NOMO-1 treated with DMSO at 0.1 percent for 48 hours (cell line): ENCODE measurements around the gene ERC1.

Experiments
- DNase-seq: peaks from one replicate; lab custom pipeline; 2025; ENCODE audit not compliant: unreplicated experiment; lab: John Stamatoyannopoulos, UW

The ERC1 gene

DNA sequence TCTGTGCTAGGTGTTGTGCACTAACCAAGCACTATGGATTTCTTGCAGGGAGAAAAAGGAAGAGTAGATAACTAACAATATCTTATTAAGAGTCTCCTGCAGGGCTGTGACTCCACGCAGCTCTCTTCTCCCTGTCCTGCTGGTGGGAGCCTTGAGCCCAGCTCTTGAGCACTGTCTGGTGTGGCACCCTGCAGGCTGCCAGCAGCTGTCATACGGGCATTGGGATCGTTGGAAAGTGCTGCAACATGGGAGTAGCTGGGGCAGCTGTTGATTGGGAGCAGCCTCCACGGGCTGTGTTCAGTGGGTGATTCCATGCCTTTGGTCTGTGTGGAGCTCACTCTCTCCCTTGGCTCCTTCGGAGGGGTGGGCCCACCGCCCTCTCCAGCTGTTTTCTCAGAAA lies 478.0 kb downstream of the ERC1 start:
- DNase-seq = no peak

- DNase-seq = no peak
Measured at GRCh38 chr12:1470051-1470450, 479.0 kb downstream of the ERC1 start.

DNA sequence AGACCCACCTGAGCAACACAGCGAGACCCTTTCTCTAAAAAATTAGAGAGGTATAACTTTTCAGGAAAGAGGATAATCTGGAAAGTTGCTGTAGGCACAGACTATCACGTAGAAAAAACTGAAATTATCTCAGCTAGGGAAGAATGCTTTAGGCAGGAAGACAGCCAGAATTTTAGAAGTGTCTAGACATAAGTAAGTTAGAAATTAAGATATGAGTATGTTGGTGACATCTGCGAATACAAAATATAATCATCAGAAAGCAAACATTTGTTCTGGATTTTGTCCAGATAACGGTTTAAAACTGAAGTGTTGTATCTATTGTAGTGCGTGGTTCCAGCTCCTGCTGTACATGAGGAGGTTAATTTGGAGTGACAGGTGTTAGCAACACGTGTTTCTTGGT lies 480.2 kb downstream of the ERC1 start:
- DNase-seq = no peak

- peak; percentile 77 for DNase-seq
Measured at GRCh38 chr12:1473418-1473817, 482.4 kb downstream of the ERC1 start.

DNA sequence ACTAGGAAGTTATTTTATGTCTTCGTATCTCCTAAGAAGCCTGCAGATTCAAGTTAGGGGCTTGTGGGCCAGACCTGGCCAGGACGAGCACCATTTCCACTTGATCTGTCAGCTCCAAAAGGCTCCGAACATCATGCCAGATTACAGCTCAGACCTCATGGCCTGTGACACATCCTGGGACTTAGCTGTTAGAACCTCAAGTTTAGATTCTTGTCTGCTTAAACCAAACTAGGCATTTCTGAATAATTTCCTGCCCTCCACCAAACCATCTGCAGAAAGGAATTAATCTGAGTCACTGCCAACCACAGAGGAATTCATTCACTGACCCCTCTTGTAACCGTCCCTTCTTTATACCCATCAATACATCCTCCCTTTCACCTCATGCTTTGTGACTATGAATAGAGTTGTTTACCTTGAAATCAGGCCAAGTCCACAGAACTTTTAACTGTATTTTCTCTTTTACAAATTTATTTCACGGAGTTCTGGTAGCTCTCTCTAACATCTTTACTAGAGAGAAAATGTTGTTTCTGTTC lies 483.1 kb downstream of the ERC1 start:
- DNase-seq = peak; percentile 51

DNA sequence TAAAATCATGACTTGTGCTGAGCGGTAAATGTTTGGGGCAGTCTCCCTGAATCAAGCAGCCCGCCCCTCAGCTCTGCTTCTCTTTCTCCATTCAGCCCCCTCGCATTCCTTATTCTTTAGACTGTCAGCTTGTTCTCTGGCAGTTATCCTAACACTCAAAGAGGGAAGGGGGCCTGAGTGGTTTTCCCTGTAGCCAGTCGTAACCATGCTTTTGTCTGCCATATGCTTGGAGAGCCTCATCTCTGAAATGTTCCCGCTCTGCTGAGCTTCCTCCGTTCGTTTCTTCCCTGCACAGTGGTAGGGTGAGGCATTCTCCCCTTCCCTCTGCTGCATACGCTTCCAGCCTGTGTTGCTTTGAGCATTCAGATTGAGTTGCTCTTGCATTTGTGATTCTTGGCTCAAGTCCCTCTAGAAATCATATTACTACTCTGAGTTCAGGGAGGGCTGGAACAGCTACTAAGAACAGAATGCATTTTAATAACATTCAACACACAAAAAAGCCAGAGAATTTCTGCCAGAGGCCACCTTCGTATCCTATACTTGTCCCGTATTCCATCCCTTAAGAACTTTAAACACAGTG lies 483.6 kb downstream of the ERC1 start:
- no peak for DNase-seq

- no peak for DNase-seq
Measured at GRCh38 chr12:1479645-1480044, 488.6 kb downstream of the ERC1 start.

DNA sequence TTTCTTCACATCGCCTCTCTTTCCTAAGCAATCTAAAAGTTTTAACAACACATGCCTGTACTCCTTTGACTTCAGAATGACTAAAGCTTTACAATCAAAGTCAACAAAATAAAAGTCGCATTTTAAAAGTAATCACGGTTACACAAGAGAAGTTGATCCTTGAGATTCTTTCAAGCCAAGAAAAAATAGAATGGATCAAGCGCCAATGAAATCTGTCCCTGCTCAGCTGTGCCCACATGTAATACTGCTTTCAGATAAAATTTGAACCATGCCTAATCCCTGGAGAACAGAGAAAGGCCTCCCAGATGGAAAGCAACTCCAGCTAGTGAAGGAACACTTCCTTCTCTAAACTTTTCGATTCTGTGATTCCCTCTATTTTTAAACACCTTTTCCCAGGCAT lies 490.3 kb downstream of the ERC1 start:
- DNase-seq = no peak

DNA sequence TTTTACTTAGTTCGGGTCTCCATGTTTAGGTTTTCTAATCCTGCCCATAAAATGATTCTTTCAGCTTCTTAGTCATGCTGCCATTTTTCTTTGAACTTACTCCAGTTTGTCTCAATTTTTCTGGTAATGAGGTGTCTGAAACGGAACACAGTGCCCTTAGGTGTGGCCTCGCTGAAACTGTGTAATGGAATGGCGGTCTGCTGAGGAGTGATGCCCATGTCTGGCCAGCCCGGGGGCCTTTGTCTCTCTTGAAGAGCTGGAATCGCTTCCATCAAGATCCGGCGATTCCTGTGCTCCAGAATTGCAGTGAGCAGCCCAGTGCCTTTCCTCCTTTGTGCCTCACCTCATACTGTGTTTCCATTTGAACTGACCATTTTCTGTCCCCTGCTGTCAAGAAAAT lies 490.9 kb downstream of the ERC1 start:
- DNase-seq = no peak

DNA sequence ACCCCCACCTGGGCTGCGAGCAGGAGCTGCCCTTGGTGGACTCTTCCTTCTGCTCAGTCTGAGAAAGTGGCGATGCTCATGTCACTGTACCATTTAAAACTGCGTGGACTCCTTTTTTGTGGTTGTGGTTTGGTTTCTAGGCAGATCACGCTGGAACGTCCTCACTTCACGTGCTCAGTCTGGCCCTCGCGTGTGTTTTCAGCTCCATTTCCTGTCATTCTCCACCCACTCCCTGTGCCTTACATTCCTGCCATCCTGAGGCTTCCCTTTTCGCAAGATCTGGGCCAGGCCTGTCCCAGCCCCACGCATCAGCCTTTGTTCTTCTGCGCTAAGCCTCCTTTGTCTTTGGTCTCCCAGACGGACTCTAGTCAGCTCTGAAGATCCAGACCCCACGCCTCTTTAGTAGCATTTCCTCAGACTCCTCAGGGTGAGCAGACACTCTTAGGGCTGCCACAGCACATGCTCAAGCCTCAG lies 497.9 kb downstream of the ERC1 start:
- DNase-seq = no peak

DNA sequence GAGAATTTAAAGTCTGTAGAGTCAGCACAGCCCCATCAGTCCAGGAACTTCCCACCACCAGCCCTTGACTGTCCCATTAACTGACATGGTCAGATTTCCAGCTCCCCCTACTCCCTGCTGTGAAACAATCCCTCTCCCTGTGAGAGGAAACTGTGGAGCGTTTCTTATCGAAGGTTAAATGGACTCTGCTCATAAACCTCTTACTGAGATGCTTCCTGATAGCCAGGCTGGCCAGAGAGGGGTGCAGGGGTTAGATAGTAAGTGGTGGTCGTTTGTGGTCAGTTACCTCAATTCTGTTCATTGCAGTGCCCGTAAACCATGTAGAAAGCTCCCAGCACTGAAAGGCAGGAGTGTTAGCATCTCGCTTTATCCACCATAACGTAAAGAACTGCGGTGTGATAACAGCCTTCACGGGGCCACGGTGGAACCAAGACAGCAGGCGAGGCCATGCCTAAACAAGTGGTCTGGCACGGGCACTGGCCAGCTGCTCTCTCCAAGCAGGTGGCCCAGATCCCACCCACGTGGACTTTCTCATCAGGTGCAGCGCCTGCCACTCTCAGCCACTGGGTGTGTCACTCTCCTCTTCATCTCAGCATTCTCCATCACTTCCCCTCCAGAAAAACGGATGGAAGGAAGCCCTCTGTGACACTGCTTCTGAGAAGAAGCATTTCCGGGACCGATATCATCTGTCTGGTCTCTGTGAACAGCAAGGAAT lies 501.1 kb downstream of the ERC1 start:
- DNase-seq = no peak

DNA sequence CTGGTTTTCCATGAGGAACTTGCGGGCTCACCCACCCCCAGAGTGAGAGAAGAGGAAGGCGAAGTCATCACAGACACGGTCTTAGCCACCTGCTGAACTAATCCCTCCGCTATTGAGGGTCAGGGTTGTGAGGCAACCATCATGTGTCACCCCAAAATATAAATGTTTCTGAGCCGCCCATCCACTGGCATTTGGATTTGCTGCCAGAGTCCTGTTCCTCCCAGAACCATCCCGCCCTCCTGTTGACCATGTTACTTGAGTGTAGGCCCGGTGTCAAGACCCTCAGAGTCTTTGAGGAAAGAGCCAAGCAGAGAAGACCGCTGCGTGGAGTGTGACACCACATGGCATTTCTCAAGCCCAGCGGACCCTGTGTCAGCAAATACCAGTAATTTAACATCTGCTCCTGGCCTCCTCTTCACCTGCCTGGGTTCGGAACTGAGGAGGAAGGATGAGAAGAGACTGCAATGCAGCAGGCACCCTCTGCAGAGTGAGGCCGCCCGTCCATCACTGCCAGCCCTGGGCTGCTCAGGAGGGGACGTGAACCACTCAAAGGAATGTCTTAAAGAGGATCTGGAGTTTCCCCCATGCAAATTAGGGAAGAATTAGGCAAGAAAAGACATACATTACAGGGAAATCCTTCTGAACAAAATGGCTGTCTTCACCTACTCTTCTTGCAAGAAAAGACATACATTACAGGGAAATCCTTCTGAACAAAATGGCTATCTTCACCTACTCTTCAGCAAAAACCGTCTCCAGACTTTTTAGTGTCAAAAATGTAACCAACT lies 502.9 kb downstream of the ERC1 start:
- DNase-seq = no peak

DNA sequence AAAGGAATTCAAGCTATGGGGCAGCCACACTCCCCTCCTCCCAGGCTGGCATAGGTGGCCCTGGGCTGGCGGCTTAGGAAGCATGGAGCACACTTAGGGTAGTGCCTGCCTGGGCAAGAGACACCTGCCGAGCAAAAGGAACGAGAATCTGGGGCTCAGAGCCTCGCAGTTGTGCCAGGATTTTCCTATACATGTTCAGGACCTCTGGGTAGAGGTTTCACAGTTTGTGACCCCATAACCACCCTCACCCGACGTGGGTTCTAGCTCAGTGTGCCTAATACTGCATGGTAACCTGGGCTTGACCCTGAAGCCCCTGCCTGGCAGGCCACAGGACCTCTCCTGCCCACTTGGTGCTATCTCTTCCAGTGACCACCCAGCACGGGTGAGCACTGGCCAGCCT lies 503.8 kb downstream of the ERC1 start:
- no peak for DNase-seq

DNA sequence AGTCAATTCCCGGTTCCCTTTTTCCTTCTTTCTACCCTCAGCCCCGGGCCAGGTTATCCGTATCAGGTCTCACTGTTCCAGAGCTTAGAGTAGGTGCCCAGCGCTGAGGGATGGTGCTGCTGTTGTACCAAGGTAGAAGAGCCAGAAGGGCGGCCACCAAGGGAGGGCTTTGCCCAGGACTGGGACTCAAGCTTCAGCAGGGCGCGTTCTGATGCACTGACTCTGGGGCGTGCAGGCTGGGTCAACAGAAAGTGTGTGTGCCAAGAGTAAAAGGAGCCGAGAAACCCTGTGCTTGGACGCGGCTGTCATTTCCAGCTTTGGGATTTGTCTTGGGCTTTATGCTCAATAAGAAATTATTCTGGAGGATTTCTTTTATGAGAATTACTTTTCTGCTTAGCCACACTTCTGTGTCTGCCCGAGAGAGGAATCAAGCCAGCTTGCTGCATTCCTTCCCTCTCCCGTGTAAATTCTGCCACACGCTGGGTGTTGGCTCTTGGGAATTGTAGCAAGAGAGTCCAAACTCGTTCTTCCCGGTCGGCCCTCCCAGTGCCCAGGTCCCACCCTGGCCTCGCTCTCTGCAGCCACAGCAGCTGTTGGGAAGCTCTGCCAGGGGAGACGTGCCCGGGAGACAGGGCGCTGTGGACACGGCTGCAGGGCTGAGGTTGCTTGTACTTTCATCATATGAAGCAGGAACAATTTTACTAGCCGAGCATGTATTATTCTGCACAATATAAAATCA lies 505.3 kb downstream of the ERC1 start:
- DNase-seq = no peak

- no peak for DNase-seq
Measured at GRCh38 chr12:1497161-1497560, 506.1 kb downstream of the ERC1 start.

DNA sequence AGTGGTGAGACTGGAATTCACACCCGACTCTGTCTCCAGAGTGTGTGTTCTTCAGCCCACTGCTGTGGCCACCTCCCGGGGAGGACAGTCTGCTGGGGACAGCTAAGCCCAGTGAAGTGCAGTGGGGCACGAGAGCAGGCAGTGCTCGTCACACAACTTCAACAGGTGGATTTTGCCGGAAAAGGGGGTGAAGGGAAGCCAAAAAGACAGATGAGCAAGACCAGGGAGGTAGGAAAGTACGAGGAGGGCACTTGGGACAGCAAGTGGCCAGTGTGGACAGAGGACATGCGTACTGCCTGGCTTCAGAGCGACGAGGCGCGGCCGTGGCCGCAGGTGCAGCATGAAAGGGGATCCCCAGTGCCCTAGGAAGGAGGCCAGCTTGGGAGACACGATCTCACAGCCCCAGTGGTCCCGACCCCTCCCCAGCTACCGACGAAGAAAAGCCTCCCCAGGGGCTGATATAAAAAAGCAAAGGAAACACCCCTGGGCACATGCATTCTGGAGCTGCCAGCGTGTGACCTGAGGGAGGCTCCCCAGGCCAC lies 507.2 kb downstream of the ERC1 start:
- DNase-seq = no peak

DNA sequence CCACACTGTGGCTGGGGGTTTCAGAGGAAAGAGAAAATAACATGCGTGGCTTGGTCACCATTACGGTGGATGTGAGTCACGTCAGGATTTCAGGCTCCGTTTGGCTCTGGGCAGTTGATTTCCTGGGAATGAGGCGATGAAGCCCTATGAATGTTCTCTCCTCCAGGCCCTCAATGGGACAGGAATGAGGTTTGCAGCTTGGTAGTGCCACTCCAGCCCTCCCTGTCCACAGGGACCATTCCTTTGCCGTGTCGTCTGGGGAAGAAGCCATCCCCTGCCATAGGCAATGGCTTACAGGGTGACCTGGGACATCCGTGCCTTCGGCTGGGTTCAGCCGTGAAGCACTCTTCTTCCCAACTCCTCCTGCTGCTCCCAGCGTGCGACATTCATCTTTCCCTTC lies 508.3 kb downstream of the ERC1 start:
- no peak for DNase-seq

GRCh38 chr12:1500095-1500801 lies 509.2 kb downstream of the ERC1 start:
- no peak for DNase-seq

DNA sequence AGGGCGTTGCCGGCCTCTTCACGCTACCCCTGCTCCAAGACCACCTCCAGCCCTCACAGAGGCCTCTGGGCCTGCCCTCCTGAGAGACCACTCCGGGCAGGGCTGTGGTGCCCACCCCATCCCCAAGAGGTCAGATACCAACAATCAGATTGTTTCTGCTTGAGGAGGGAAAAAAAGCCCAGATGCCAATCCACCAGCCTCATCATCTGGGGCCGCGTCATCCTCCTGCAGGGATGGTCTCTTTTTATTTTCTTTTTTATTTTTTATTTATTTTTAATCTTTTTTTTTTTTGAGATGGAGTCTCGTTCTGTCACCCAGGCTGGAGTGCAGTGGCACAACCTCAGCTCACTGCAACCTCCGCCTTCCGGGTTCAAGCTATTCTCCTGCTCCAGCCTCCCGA lies 510.0 kb downstream of the ERC1 start:
- DNase-seq = no peak

DNA sequence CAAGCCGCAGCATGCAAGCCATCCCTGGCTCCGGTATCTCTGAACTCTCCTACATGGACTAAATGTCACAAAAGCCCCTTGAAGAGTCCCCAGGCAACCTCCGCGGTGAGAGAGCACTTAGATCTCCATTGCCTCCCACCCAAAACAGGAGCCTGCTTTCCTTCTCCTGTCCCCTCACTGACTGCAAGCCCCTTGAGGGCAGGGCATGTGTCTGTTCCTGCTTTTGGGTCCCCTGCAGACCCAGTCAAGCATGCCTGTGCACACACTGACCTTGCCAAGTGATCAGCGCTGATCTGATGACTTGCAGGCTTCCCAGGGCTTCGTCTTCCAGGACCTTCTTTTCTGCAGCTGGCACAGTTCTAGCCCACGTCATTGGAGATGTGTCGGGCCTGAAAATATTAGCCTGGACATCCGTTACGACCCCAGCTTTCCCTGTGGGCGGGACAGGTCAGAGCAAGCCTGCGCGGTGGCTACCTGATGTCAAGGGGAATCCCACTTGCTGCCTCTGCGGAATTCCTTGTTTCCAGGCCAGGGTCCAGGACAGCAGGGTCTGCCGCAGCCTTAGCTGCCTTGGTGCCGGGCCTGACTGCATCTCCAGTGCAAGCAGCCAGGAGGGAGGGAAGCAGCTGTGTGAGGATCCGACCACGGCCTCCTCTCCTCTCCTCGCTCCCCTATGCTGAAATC lies 510.8 kb downstream of the ERC1 start:
- no peak for DNase-seq
